Sciatic nerve (tissue), 2 donors: ENCODE results near the gene ASPG. TPM values are rescaled to one million over a fixed set of nuclear protein-coding genes. Genes with fewer than 3 reads are reported as not detected.

ENCODE experiments used
- ATAC-seq: fragments of 200-7000 bp; cut with Tn5 transposase; one replicate; pipeline ENCODE4 v1.9.1; 2020; ENCODE audit warnings: mild to moderate bottlenecking, moderate library complexity
- DNase-seq: peaks from one replicate; pipeline ENCODE4 v3.0.0-alpha.2; 2020; ENCODE audit warnings: low spot score
- intact Hi-C: fragments of 100-400 bp; cut with DNase I; formaldehyde crosslinking; loops from one replicate; pipeline ENCODE4 v1.14.2; 2022
- total RNA-seq: library from RNA; stranded (reverse); fragmentation: NEBNext Ultra II Directional; extraction: Animal tissue kit (Norgen Biotek cat#: 25700); gene quantifications from one replicate; pipeline ENCODE4 v1.2.1, GENCODE V29; 2021
- donor health status: DM: no; HTN: no; CAD: no.
- donor health status: DM: no; HTN: no; CAD: no.

The ASPG gene
- total RNA-seq, 1 donor from 2014 or later, result 4.6 TPM

DNA sequence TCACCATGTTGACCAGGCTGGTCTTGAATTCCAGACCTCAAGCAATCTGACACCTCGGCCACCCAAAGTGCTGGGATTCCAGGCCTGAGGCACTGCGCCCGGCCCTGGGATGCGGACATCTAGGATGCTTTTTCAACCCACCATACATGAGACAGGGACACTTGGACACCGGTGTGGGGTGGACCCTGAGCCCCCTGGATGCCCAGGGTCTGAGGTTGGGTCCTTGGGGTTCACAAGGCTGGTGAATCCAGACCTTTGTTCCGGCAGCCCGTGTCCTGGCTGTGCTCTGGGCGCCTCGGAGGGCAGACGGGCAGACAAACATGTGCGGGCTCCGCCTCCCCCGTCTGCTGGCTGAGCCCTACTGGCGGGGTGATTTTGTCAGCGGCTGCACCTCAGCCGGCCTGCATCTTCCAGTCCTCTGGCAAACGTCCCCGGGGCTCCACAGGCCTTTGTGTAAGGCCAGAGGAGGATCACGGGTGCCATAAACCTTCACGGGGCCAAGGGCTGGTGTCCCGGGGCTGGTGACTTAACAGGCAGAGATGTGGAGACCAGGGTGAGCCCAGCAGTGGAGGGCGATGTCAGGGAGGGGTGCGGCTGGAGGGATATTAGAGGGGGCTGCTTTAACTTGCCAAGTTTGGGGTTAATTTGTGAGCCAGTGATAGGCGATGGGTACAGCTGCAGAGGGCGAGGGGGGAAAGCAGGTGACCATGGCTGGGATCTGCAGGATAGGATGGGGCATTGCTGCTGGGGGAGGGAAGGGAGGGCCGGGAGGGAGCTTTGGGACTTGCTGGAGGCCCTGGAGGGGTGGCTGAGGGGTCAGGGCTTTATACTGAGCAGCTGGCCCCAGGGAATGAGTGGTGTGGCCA is 5.8 kb downstream of the ASPG start:
- intact Hi-C loops, result no loop called here
- ATAC-seq (no peak), DNase-seq (no peak)

DNA sequence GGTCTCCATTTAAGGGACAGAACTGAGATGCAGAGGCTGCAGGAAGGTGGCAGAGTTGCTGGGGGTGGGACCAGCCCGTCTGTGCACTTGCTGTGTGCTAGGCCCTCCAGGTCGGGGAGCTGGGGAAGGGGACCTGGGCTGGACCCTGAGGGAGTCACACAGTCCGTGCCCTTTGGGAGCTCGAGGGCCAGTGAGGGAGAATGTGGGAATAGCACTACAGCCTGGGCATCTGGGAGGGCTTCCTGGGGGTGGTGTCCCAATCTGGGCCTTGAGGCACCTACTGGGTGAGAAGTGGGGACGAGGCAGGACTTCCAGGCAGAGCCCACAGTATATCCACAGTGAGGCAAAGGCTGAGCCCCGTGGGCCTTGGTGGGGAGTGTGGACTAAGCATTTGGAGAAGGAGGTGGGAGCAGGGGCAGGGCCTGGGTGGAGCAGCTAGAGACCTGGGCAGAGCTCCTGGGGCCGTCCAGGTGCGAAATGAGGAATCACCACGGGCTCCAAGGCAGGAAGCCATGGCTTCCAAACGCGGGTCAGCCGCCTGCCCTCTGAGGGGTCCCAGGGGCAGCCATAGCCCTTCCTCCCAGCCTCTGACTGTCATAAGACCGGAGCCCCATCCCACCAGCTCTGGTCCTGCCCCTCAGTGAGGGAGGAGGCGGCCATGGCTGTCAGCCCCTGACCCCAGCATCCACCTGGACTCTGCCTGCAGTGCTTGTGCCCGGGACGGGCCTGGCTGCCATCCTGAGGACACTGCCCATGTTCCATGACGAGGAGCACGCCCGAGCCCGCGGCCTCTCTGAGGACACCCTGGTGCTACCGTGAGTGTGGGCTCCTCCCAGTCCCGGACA is 6.6 kb downstream of the ASPG start:
- intact Hi-C loops, result no loop called here
- ATAC-seq (no peak), DNase-seq (no peak)

DNA sequence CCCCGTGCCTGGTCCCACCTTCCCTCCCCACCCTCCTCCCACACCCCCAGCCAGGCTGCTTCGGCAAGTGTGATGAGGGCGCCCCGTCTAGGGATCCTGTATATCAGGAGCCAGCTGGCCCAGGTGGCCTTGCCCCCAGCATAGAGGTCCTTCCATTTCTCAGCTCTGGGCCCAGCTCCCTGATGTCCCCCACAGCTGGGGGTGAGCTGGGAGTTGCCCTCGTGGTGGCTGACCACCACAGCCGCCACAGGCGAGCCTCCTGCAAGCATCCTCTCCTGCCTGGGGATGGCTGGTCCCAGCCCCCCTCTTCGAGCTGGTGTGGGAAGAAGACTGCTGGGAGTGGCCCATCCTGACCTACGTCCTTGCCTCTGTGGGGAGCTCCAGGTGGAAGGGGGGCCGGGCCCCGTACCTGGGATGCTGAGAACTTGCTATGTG is 7.4 kb downstream of the ASPG start:
- DNase-seq, result no peak
- intact Hi-C loops, result no loop called here
- ATAC-seq, result no peak

DNA sequence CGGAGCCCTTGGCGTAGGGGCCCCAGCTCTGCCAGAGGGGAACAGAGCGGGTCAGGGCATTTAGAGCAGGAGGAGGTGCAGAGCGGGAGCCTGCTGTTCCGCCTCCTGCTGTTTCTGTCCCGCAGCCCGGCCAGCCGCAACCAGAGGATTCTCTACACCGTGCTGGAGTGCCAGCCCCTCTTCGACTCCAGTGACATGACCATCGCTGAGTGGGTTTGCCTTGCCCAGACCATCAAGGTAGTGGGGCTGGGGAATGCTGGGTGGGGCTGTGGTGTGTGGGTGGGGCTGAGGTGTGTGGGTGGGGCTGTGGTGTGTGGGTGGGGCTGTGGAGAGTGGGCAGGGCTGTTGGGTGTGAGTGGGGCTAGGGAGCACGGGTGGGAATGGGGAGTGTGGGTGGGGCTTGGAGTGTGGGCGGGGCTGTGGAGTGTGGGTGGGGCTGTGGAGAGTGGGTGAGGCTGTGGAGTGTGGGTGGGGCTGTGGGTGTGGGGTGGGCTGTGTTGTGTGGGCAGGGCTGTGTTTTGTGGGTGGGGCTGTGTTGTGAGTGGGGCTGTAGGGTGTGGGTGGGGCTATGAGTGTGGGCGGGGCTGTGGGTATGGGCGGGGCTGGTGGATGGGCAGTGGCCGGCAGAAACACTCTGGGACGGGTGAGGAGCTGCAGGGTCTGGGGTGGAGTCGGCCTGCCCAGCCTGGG is 8.0 kb downstream of the ASPG start:
- intact Hi-C loops, result no loop called here
- peak; percentile 67 for ATAC-seq
- DNase-seq, result no peak

DNA sequence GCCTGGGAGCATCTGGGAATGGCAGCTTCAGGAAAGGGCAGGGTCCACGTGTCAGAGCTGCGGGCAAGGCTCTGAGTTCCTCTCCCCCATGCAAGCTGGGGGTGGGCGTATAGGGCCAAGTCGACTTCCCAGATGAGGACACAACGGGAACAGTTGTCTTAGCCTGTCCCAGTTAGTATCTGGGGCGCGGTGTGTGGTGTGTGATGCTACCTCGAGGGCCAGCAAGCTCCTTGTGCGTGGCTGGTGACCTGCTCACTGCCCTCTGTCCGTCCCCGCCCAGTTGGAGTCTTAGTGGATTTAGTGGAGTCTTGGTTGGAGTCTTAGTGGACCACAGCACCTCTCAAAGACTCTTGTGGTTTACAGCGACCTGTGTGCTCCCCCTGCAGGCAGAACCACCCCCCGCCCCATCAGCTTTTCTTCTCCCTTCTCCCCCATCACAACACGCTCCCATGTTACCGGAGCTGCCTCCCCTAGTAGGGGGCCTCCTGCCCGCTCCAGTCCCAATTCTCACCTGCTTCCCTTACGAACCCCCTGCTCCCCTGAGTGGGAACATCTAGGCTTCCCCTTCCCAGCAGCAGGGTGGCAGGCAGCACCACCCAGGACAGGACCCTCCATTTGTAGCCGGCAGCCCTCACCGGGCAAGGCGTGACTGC is 8.7 kb downstream of the ASPG start:
- DNase-seq (no peak), ATAC-seq (no peak)
- intact Hi-C loops, result no loop called here

DNA sequence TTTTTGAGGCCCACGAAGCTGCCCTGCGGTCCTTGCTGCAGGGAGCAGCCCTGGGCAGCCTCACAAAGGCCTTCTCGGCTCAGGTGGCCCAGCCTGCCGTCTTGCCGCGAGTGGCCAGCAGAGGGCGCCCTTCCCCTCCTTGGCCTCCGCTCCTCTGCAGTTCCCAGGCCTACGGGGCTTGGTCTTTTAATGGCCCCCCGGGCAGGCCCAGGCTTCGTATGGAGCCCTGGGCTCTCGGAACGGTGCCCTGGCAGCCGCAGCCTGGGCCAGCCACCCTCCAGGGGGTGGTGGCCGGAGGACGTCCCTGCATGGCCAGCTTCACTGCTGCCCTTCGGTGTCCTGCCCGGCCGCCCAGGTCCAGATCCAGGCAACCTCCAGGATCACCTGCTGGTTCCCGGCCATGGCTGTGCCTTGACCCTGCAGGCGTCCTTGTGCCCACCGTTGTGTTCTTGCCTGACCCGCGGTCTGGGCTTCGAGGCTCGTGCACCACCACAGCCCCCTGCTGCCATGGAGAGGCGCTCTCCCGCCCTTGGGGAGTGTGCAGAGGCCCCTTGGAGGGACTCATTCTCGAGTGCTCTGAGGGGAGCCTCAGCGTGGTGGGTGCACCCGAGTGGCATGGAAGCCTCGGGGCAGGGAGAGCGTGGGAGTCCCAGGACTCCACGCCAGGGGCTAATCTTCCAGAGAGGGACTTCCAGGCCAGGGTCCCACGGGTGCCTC is 9.4 kb downstream of the ASPG start:
- ATAC-seq, result peak; percentile 35
- no peak for DNase-seq
- intact Hi-C loops, result no loop called here

DNA sequence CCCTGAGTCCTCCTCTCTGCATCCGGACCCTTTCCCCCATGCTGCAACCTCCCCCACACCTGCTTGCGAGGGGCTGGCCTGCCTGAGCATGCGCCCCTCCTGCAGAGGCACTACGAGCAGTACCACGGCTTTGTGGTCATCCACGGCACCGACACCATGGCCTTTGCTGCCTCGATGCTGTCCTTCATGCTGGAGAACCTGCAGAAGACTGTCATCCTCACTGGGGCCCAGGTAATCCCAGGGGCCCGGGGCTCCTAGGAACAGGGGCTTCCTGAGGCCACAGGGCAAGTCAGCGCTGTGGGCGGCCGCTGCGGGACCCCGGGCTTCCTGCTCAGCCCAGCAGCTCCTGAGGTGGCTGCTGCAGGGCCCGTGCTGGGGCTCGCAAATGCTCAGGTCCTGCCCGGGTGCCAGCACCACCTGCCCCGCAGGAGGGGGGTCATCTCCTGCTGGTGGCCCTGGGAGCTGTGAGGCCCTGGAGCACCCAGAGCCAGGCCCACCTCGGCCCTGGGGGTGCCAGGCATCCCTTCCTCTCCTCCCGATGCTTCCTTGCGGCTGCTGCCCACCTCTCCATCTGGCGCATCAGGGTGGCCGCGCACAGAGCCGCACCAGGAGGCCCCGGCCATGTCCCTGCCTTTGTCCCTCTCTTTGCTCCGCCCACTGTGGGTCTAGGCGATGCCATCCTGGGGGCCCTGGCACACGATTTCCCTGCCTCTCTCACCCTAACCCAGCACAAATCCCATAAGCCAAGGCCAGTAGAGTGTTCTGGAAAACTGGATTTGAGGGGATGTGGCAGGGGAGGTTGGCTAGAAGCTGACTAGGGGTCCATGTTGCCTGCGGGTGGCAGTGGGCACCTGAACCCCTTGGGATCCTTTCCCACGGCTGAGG is 10.2 kb downstream of the ASPG start:
- intact Hi-C loops, result no loop called here
- DNase-seq, result no peak
- no peak for ATAC-seq

DNA sequence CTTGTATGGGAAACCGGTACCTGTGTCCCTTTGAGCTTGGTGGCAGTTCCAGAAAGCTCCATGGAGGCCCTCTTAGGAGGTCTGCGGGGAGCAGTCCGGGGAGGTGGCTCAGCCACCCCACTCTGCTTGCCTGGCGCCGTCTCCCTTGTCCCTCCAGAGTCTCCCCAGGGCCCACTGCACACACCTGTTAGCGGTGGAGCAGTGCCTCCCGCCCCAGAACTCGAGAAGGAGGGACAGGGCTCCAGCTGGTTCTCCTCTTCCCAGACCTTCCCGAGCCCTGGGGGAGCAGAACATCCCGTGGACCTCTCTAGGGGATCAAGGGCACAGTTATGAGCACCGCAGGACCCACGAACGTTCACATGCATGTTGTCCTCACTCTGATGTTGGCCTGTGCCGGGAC is 10.8 kb downstream of the ASPG start:
- ATAC-seq, result no peak
- no peak for DNase-seq
- intact Hi-C loops, result no loop called here

DNA sequence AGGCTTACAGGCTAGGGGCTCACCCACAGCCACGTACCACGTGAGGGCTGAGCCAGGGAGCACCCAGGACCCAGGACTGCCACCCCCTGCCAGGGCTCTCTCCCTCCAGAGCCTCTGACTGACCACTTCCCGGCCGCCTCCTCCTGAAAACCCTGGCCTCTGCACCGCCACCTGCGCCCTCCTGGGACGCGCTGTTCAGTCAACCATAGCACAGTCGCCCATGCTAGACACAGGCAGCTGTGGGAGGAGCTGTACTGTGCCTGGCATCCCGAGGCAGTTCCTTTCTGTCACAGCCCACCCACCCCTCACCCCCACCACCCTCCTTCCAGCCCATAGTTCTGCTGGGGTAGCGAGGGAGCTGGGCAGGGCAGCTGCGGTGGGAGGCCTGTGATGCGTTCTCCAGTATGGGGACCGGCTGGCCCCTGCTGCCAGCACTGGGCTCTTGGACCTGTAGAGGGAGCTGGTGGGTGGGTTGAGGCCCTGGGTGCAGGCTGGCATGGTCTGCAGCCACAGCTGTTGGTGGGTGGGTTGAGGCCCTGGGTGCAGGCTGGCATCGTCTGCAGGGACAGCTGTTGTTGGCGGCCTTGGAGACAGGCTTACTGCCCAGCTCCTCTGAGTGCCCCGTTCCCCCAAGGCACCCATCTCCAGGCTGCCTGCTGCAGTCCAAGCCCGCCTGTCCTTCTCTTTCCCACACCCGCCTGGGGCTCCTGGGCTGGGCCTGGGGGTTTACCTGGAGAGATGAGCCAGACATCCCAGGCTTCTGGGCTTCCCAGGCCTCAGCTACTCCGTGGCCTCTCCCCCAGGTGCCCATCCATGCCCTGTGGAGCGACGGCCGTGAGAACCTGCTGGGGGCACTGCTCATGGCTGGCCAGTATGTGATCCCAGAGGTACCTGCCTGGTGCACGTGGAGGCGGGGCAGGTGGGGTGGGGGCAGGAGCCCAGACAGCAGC is 11.5 kb downstream of the ASPG start:
- ATAC-seq (no peak), DNase-seq (no peak)
- intact Hi-C loops, result no loop called here

DNA sequence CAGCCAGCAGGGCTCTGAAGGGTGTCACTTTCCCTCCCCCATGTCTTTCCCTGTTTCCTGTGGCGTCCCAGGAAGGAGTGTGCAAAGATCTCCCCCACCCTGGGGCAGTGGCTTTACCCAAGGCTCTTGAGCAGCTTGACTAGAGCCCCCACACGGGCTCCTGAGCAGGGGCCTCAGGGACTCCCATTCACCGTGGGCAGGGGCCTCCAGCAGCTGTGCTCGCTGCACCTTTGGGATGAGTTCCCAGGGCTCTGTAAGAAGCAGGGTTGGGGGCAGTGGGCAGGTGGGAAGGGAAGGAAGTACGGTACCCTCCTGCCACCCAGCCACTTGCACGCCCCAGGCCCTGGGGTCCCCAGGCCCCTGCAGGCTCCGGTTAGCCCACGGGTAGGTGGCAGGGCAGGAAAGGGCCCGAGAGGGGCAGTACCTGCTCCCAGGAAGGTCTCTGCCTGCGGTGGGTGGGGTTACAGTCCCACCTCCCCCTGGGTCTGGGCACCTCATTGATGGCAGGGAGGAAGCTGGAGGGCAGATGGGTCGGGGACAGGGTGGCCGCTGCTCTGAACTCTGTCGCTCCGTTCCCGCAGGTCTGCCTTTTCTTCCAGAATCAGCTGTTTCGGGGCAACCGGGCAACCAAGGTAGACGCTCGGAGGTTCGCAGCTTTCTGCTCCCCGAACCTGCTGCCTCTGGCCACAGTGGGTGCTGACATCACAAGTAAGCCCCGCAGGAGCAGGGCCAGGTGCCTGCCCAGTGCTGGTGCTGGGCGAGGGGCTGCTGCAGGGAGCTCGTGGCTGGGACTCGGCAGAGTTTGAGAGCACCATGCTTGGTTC is 13.0 kb downstream of the ASPG start:
- no peak for ATAC-seq
- intact Hi-C loops, result no loop called here
- no peak for DNase-seq

DNA sequence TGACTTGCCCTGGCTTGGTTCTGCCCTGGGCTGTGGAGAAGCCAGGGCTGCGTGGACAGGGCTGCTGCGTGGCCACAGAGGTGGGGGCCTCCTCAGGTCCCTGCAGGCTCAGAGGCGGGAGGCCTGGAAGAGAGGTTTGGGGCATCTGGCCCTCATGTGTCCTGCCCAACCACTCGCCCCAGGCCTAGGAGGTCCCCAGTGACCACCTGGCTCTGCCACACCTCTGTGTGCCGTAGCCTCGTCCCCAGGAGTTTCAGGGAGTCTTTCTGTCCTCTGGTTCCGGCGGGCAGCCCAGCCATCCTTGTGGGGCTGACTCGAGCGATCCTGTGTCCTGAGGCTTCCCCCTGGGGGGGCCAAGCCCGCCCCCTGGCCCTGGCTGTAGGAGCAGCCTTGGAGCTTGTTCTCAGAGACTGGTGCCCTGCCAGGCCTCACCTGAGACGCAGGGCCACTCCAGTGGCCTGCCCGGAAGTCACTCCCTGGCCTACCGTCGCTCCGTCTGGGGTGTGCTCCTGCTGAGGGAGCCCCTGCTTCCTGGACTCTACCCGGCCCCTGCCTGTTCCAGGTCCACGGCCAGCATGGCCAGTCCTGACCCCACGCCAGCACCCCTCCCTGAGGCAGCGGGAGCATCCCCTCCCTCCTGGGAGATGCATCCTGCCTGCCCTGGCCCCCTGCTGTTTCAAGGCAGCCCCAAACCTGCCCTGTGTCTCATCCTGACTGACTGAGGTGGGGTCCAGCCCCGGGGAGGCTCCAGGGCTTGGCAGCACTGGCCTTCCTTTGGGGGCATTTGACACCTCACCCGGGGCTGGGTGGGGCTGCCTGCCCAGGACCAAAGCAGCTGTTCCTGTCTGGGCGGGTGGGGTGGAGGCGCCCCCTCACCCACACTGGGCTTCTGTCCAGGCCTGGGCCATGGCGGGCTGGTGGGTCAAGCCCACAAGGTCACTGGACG is 13.9 kb downstream of the ASPG start:
- DNase-seq (no peak), ATAC-seq (no peak)
- intact Hi-C loops, result no loop called here

DNA sequence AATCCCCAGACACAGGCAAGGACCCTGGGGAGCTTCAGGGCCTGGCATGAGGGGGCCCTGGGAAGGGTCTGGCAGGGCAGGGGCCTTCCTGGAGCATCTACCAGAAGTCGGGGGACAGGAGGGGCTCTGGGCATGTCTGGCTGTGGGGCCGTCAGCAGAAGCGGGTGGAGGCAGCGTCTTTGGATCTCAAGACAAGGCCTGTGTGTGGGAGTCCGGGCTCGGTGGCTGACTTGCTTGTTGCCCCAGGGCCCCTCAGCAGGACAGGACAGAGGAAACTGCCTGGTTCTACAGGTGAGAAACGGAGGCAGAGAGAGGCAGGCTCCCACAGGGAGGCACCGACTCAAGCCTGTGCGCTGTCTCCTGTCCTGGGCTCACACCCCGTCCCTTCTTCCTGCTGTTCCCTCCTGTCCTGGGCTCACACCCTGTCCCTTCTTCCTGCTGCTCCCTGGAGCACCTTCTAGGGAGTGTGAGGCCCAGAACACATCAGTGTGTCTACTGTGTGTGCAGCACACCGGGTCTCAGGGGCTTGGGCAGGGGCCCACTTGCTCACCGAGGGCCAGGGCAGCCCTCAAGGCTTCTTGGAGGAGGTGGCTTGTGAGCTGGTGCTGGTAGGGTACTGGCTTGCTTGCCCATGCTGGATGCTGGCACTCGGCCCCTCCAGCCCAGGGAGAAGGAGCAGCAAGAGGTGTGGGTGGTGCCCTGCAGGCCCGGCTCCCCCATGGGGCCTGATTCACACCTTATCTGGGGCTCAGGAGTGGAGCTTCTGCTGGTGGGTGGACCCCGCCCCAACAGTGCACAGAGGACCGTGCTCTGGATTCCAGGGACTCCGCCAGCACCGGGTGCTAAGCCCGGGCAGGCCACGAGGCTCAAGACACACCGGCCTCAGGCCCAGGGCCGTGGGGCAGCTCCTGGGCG is 14.9 kb downstream of the ASPG start:
- no peak for DNase-seq
- ATAC-seq, result no peak
- intact Hi-C loops, result no loop called here

DNA sequence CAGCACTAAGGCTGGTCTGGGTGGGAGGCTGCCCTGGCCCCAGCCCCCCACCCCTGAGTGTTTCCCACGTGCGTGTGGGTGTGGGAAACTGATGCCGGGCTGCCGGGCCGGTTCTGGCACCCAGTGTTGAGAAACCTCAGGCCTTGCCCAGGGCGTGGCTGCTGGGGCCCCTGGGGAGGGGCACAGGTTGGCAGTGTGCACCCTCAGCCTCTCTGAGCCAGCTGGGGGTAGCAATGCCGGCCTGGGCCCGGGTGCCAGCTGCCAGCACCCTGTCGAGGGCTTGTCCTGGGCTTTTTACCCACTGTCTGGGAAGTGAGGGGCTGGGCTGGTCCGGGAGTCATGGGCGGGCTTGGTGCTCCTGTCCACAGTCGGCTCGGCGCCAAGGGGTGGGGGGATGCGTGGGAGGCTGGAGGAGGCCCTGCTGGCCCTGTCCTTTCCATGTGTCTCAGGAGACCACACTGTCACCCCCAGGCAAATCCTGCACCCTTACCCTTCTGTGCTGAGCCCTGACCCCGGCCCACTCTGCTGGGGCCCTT is 15.7 kb downstream of the ASPG start:
- no peak for ATAC-seq
- intact Hi-C loops, result no loop called here
- no peak for DNase-seq
